K562 (cell line): Measurements from ENCODE around the gene BLM. TPM values are rescaled to one million over a fixed set of nuclear protein-coding genes. Genes with fewer than 3 reads are reported as not detected.

Source experiments
- CHD4 ChIP-seq: fragments of 200-600 bp; sonication (generic); IDR thresholded peaks from 3 replicates; pipeline ENCODE4 v1.6.1; 2012; ENCODE audit warnings: low read depth, mild to moderate bottlenecking, mixed read lengths, low read length, inconsistent platforms; ENCODE audit not compliant: insufficient read depth, insufficient replicate concordance, poor library complexity, severe bottlenecking
- CREB3L1 ChIP-seq: fragments of 450-650 bp; IDR thresholded peaks from 2 replicates; pipeline ENCODE4 v1.6.1; 2014; ENCODE audit warnings: low read depth, mild to moderate bottlenecking, moderate library complexity, borderline replicate concordance
- CTBP1 ChIP-seq: fragments of 450-650 bp; IDR thresholded peaks from 2 replicates; pipeline ENCODE4 v1.6.1; 2016; ENCODE audit warnings: borderline replicate concordance
- EWSR1 ChIP-seq: fragments of 450-650 bp; IDR thresholded peaks from 2 replicates; pipeline ENCODE4 v1.6.1; 2018; ENCODE audit warnings: borderline replicate concordance, mild to moderate bottlenecking, low read depth, moderate library complexity; ENCODE audit not compliant: partially characterized antibody
- FOXP4 ChIP-seq: sonication (generic); formaldehyde crosslinking; IDR thresholded peaks from 2 replicates; pipeline ENCODE4 v1.8.0; 2022; ENCODE audit warnings: mild to moderate bottlenecking, missing genetic modification reagents, borderline replicate concordance
- MAFG ChIP-seq: fragments of 450-650 bp; conservative IDR thresholded peaks from 2 replicates; pipeline ENCODE4 v1.6.1; 2016; ENCODE audit warnings: missing genetic modification characterization, missing compliant biosample characterization
- NFYB ChIP-seq: IDR thresholded peaks from 2 replicates; pipeline ENCODE4 v1.6.1; 2011; ENCODE audit warnings: mild to moderate bottlenecking, moderate library complexity; ENCODE audit not compliant: insufficient read length; ENCODE audit errors: extremely low read depth
- OTX1 ChIP-seq: fragments of 450-650 bp; formaldehyde crosslinking; IDR thresholded peaks from 2 replicates; pipeline ENCODE4 v1.4.0; 2022; ENCODE audit warnings: mild to moderate bottlenecking
- RB1 ChIP-seq: fragments of 450-650 bp; IDR thresholded peaks from 2 replicates; pipeline ENCODE4 v1.6.1; 2017; ENCODE audit warnings: low read depth, mild to moderate bottlenecking
- SOX6 ChIP-seq: fragments of 450-650 bp; IDR thresholded peaks from 2 replicates; pipeline ENCODE4 v1.6.1; 2014; ENCODE audit warnings: mild to moderate bottlenecking
- TRIM28 ChIP-seq: fragments of 450-650 bp; IDR thresholded peaks from 2 replicates; pipeline ENCODE4 v1.6.1; 2017
- XRCC3 ChIP-seq: fragments of 450-650 bp; IDR thresholded peaks from 2 replicates; pipeline ENCODE4 v1.6.1; 2017; ENCODE audit warnings: mild to moderate bottlenecking, moderate library complexity
- ZBTB17 ChIP-seq: fragments of 450-650 bp; formaldehyde crosslinking; IDR thresholded peaks from 2 replicates; pipeline ENCODE4 v1.4.0; 2020; ENCODE audit warnings: mild to moderate bottlenecking
- ZBTB5 ChIP-seq: fragments of 450-650 bp; IDR thresholded peaks from 2 replicates; pipeline ENCODE4 v1.6.1; 2017; ENCODE audit warnings: antibody characterized with exemption
- ZKSCAN1 ChIP-seq: fragments of 150-350 bp; IDR thresholded peaks from 2 replicates; pipeline ENCODE4 v1.6.1; 2016; ENCODE audit warnings: low read depth, low read length
- ZNF280B ChIP-seq: fragments of 250-450 bp; sonication (Bioruptor Pico); IDR thresholded peaks from 2 replicates; pipeline ENCODE4 v1.5.1; 2021; ENCODE audit warnings: mild to moderate bottlenecking
- ZNF518B ChIP-seq: fragments of 250-450 bp; sonication (Bioruptor Pico); IDR thresholded peaks from 2 replicates; pipeline ENCODE4 v1.5.0; 2021; ENCODE audit warnings: mild to moderate bottlenecking, moderate library complexity
- polyA plus RNA-seq, 8 experiments: library from polyadenylated mRNA; depleted of rRNA in 4 of 8; stranded (reverse) in 5 of 8; unstranded in 3 of 8; fragments of >200 nt; fragmentation: Nextera tagmentation in 2 of 8; fragmentation: Illumina TruSeq in 1 of 8; extraction: Ambion mirVana in 2 of 8; extraction: Trizol in 1 of 8; gene quantifications; 2 replicates each; pipeline versions ENCODE4 v1.2.1 to v1.2.3, GENCODE V29; 2011 to 2014; ENCODE audit warnings: inconsistent platforms in 1 of 8, missing spikeins in 1 of 8
- total RNA-seq, 7 experiments: library from RNA; depleted of rRNA in 6 of 7; stranded (reverse); fragments of >200 nt in 6 of 7; fragmentation: Illumina TruSeq in 2 of 7; extraction: Trizol in 2 of 7; gene quantifications; 2 replicates each; pipeline versions ENCODE4 v1.2.1 to v1.2.3, GENCODE V29; 2011 to 2021; ENCODE audit warnings: low replicate concordance in 1 of 7

The BLM gene
- total and polyA plus RNA-seq, 9 of the 15 experiments (the other 6 are each of a cell fraction or from before 2014, with no cell fraction given), result 21.0 to 56.0 (median 43.9) TPM

GRCh38 chr15:90685591-90686434 is 31.3 kb upstream of the BLM start (continued):
- TF ChIP-seq CTBP1 (peak; percentile 21; the same call in 1 of the 2 replicates), SOX6 (0 out of 2 replicates have a peak, but pooled peaks have one; percentile 20), EWSR1 (no peak), FOXP4 (CRISPR knock-in tag) (no peak), TRIM28 (no peak), MAFG (tag) (peak; percentile 94), CHD4 (no peak), XRCC3 (no peak), ZNF280B (CRISPR knock-in tag) (no peak), ZBTB17 (CRISPR knock-in tag) (no peak), ZNF518B (CRISPR knock-in tag) (no peak), CREB3L1 (no peak), ZKSCAN1 (no peak), NFYB (no peak), ZBTB5 (no peak), OTX1 (CRISPR knock-in tag) (no peak), RB1 (no peak)
